ENCODE data around the gene SDR39U1.

- TF ChIP-seq EZH2 (IDR thresholded peaks at IDR 0.05) (no peak), POLR2AphosphoS5 (IDR thresholded peaks at IDR 0.05; ENCODE audit: borderline replicate concordance, low read depth, low read length) (no peak)
These were observed 4.1 kb downstream of the SDR39U1 start for GRCh38 chr14:24438223-24439097.
